GM23338 (cell line): ENCODE data around the gene SPRR1A. TPM values are rescaled to one million over a fixed set of nuclear protein-coding genes. Genes with fewer than 3 reads are reported as not detected.

ENCODE experiments used
- ATAC-seq: fragments of 200-7000 bp; cut with Tn5 transposase; 3 replicates; pipeline ENCODE4 v1.9.1; 2020
- DNase-seq: peaks from one replicate; pipeline ENCODE4 v3.0.0-alpha.2; 2015; ENCODE audit warnings: low spot score
- H2AFZ ChIP-seq: fragments of 200-600 bp; sonication (generic); 2 replicates; pipeline ENCODE4 v1.8.0; 2016; ENCODE audit warnings: antibody characterized with exemption, mild to moderate bottlenecking, moderate library complexity
- H3F3A ChIP-seq: fragments of 200-600 bp; sonication (generic); replicated peaks from 2 replicates; pipeline ENCODE4 v1.8.0; 2017; ENCODE audit warnings: antibody characterized with exemption, mixed run types, low read depth
- H3K27ac ChIP-seq: fragments of 200-600 bp; sonication (generic); 2 replicates; pipeline ENCODE4 v1.6.1; 2016; ENCODE audit warnings: low read depth
- H3K27me3 ChIP-seq: fragments of 200-600 bp; sonication (generic); 2 replicates; pipeline ENCODE4 v1.8.0; 2016; ENCODE audit warnings: mild to moderate bottlenecking, mixed run types, moderate library complexity; ENCODE audit not compliant: insufficient read depth
- H3K36me3 ChIP-seq: fragments of 200-600 bp; sonication (generic); 2 replicates; pipeline ENCODE4 v1.8.0; 2016; ENCODE audit warnings: mild to moderate bottlenecking; ENCODE audit not compliant: insufficient read depth
- H3K4me1 ChIP-seq: fragments of 200-600 bp; sonication (generic); 2 replicates; pipeline ENCODE4 v1.8.0; 2016; ENCODE audit warnings: mild to moderate bottlenecking, moderate library complexity; ENCODE audit not compliant: insufficient read depth
- H3K4me2 ChIP-seq: fragments of 200-600 bp; sonication (generic); 2 replicates; pipeline ENCODE4 v1.7.1; 2017; ENCODE audit warnings: mixed run types
- H3K4me3 ChIP-seq: fragments of 200-600 bp; sonication (generic); 2 replicates; pipeline ENCODE4 v1.6.1; 2016; ENCODE audit warnings: mixed run types
- H3K79me2 ChIP-seq: fragments of 200-600 bp; sonication (generic); replicated peaks from 2 replicates; pipeline ENCODE4 v1.8.0; 2017; ENCODE audit warnings: mild to moderate bottlenecking; ENCODE audit not compliant: insufficient read depth
- H3K9me2 ChIP-seq: fragments of 200-600 bp; sonication (generic); 2 replicates; pipeline ENCODE4 v1.8.0; 2017; ENCODE audit not compliant: insufficient read depth
- H4K20me1 ChIP-seq: fragments of 200-600 bp; sonication (generic); replicated peaks from 2 replicates; pipeline ENCODE4 v1.8.0; 2017; ENCODE audit warnings: mild to moderate bottlenecking; ENCODE audit not compliant: insufficient read depth
- H3K27ac Mint-ChIP-seq: 2 replicates; pipeline ENCODE4 v1.8.0; 2020; ENCODE audit warnings: inconsistent platforms, mild to moderate bottlenecking, moderate library complexity, mixed read lengths
- H3K27me3 Mint-ChIP-seq: 3 replicates; pipeline ENCODE4 v1.8.0; 2022; ENCODE audit warnings: low read depth, mild to moderate bottlenecking, moderate library complexity, mixed read lengths, inconsistent platforms; ENCODE audit not compliant: insufficient read depth, poor library complexity
- H3K36me3 Mint-ChIP-seq: 3 replicates; pipeline ENCODE4 v1.8.0; 2021; ENCODE audit warnings: low read depth, mild to moderate bottlenecking, inconsistent platforms, moderate library complexity, mixed read lengths
- H3K4me1 Mint-ChIP-seq: 3 replicates; pipeline ENCODE4 v1.8.0; 2020; ENCODE audit warnings: mild to moderate bottlenecking, inconsistent platforms, mixed read lengths
- H3K4me3 Mint-ChIP-seq: 3 replicates; pipeline ENCODE4 v1.8.0; 2021; ENCODE audit warnings: moderate library complexity, mild to moderate bottlenecking, inconsistent platforms, mixed read lengths
- H3K9me3 Mint-ChIP-seq: 3 replicates; pipeline ENCODE4 v1.8.0; 2020; ENCODE audit warnings: moderate library complexity, mild to moderate bottlenecking, inconsistent platforms, mixed read lengths
- CREB1 ChIP-seq: fragments of 250-450 bp; sonication (Bioruptor Pico); IDR thresholded peaks from 2 replicates; pipeline ENCODE4 v1.5.0; 2020; ENCODE audit warnings: low read depth, mild to moderate bottlenecking, moderate library complexity
- CTCF ChIP-seq, 2 experiments: fragments of 200-600 bp in 1 of 2; sonication (generic) in 1 of 2; conservative IDR thresholded peaks; 2 replicates each; pipeline versions ENCODE4 v1.5.1 to v1.6.1; 2016 to 2017; ENCODE audit warnings: antibody characterized with exemption in 2 of 2, low read depth in 2 of 2, mild to moderate bottlenecking in 2 of 2, moderate library complexity in 1 of 2
- EZH2 ChIP-seq: fragments of 200-600 bp; sonication (generic); IDR thresholded peaks from one replicate; pipeline ENCODE4 v1.8.0; 2017; ENCODE audit warnings: antibody characterized with exemption, mild to moderate bottlenecking, low read depth; ENCODE audit not compliant: unreplicated experiment
- EZH2phosphoT487 ChIP-seq: fragments of 200-600 bp; sonication (generic); IDR thresholded peaks from one replicate; pipeline ENCODE4 v1.8.1; 2018; ENCODE audit warnings: antibody characterized with exemption; ENCODE audit not compliant: unreplicated experiment
- NANOG ChIP-seq: IDR thresholded peaks from 2 replicates; pipeline ENCODE4 v1.6.1; 2016; ENCODE audit warnings: antibody characterized with exemption, borderline replicate concordance
- POLR2AphosphoS5 ChIP-seq: IDR thresholded peaks from 2 replicates; pipeline ENCODE4 v1.6.1; 2016; ENCODE audit warnings: antibody characterized with exemption, low read depth
- STAT1 ChIP-seq: IDR thresholded peaks from one replicate; pipeline ENCODE4 v1.6.1; 2016; ENCODE audit warnings: antibody characterized with exemption; ENCODE audit not compliant: unreplicated experiment
- ZNF114 ChIP-seq: fragments of 250-450 bp; sonication (Bioruptor Pico); IDR thresholded peaks from 2 replicates; pipeline ENCODE4 v1.5.0; 2020; ENCODE audit warnings: mild to moderate bottlenecking, moderate library complexity
- ZNF331 ChIP-seq: fragments of 250-450 bp; sonication (Bioruptor Pico); IDR thresholded peaks from 2 replicates; pipeline ENCODE4 v1.5.0; 2020; ENCODE audit warnings: low read depth, mild to moderate bottlenecking, moderate library complexity
- polyA plus RNA-seq: library from polyadenylated mRNA; unstranded; fragments of >200 nt; fragmentation: Nextera tagmentation; extraction: Ambion mirVana; gene quantifications from 2 replicates; pipeline ENCODE4 v1.2.1, GENCODE V29; 2016
- total RNA-seq: library from RNA; depleted of rRNA; stranded (reverse); fragments of >200 nt; shearing (Covaris generic); gene quantifications from 2 replicates; pipeline ENCODE4 v1.2.3, GENCODE V29; 2014
- TF ChIP-seq, protein P1 (sequence below): IDR thresholded peaks from 2 replicates; pipeline ENCODE4 v1.6.1; 2016; ENCODE audit warnings: antibody characterized with exemption
- TF ChIP-seq, protein P2 (sequence below): IDR thresholded peaks from one replicate; pipeline ENCODE4 v1.6.1; 2018; ENCODE audit warnings: antibody characterized with exemption; ENCODE audit not compliant: unreplicated experiment

Gene SPRR1A
- total and polyA plus RNA-seq, 2 experiments from 2014 or later, result not detected

- TF ChIP-seq, protein P1, sequence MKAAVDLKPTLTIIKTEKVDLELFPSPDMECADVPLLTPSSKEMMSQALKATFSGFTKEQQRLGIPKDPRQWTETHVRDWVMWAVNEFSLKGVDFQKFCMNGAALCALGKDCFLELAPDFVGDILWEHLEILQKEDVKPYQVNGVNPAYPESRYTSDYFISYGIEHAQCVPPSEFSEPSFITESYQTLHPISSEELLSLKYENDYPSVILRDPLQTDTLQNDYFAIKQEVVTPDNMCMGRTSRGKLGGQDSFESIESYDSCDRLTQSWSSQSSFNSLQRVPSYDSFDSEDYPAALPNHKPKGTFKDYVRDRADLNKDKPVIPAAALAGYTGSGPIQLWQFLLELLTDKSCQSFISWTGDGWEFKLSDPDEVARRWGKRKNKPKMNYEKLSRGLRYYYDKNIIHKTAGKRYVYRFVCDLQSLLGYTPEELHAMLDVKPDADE, result no peak
- TF ChIP-seq POLR2AphosphoS5 (no peak), CTCF (conservative IDR thresholded peaks at IDR 0.05; ENCODE audit: low read depth in 2 of 2) (no peak), STAT1 (no peak), CREB1 (CRISPR knock-in tag) (no peak)
These were observed 30.1 kb upstream of the SPRR1A start (continued) for GRCh38 chr1:152953761-152954160.

- no peak overlapping the region for H3K4me3 ChIP-seq
- no peak overlapping the region for H2AFZ ChIP-seq
- Mint-ChIP-seq H3K27ac (no peak overlapping the region), H3K9me3 (0 out of 3 replicates have a peak, but pooled peaks cover 4% of the 10 kb centered on the region), H3K36me3 (no peaks in the 10 kb centered on the region; the same call in 2 of the 3 replicates), H3K4me1 (no peaks in the 10 kb centered on the region), H3K27me3 (peaks cover 4% of the 10 kb centered on the region), H3K4me3 (no peak overlapping the region)
- DNase-seq (no peak), ATAC-seq (no peak)
- no peak overlapping the region for H3K27ac ChIP-seq
- H3K36me3 ChIP-seq, result no peaks in the 10 kb centered on the region
- no peaks in the 10 kb centered on the region for H3K9me2 ChIP-seq
- no peaks in the 10 kb centered on the region for H3F3A ChIP-seq
- H3K27me3 ChIP-seq, result no peaks in the 10 kb centered on the region
- H3K4me2 ChIP-seq, result no peak overlapping the region
- H3K79me2 ChIP-seq, result no peaks in the 10 kb centered on the region
- H4K20me1 ChIP-seq, result no peaks in the 10 kb centered on the region
- H3K4me1 ChIP-seq, result no peaks in the 10 kb centered on the region
- TF ChIP-seq NANOG, result no peak
- TF ChIP-seq POLR2AphosphoS5, result no peak
- TF ChIP-seq ZNF331 (CRISPR knock-in tag), result no peak
- TF ChIP-seq CTCF (conservative IDR thresholded peaks at IDR 0.05; ENCODE audit: low read depth in 2 of 2), result no peak
- no peak for TF ChIP-seq STAT1
- TF ChIP-seq EZH2phosphoT487, result no peak
- no peak for TF ChIP-seq ZNF114
- no peak for TF ChIP-seq EZH2
- TF ChIP-seq, protein P2, sequence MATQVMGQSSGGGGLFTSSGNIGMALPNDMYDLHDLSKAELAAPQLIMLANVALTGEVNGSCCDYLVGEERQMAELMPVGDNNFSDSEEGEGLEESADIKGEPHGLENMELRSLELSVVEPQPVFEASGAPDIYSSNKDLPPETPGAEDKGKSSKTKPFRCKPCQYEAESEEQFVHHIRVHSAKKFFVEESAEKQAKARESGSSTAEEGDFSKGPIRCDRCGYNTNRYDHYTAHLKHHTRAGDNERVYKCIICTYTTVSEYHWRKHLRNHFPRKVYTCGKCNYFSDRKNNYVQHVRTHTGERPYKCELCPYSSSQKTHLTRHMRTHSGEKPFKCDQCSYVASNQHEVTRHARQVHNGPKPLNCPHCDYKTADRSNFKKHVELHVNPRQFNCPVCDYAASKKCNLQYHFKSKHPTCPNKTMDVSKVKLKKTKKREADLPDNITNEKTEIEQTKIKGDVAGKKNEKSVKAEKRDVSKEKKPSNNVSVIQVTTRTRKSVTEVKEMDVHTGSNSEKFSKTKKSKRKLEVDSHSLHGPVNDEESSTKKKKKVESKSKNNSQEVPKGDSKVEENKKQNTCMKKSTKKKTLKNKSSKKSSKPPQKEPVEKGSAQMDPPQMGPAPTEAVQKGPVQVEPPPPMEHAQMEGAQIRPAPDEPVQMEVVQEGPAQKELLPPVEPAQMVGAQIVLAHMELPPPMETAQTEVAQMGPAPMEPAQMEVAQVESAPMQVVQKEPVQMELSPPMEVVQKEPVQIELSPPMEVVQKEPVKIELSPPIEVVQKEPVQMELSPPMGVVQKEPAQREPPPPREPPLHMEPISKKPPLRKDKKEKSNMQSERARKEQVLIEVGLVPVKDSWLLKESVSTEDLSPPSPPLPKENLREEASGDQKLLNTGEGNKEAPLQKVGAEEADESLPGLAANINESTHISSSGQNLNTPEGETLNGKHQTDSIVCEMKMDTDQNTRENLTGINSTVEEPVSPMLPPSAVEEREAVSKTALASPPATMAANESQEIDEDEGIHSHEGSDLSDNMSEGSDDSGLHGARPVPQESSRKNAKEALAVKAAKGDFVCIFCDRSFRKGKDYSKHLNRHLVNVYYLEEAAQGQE, result no peak
These were observed 29.4 kb upstream of the SPRR1A start for GRCh38 chr1:152954436-152954835.
